GM18909 (cell line): ENCODE results near the gene UBE2J1.
A peak's percentile ranks its signal among the peaks of the same experiment; 100 is the strongest.
"Not testable (repeated sequence)": the region's sequence is repeated elsewhere in the genome, so short reads cannot be mapped to it uniquely, and the experiment has no call there.

Experiments used
- ATAC-seq: cut with Tn5 transposase; IDR thresholded peaks from one replicate; pipeline ENCODE4 v1.9.1; 2021; ENCODE audit warnings: mild to moderate bottlenecking; ENCODE audit not compliant: unreplicated experiment, poor library complexity

UBE2J1 gene

GRCh38 chr6:89323511-89323971 is 29.0 kb downstream of the UBE2J1 start:
- no peak for ATAC-seq

GRCh38 chr6:89321131-89321970 is 31.2 kb downstream of the UBE2J1 start:
- peak; percentile 55 for ATAC-seq

GRCh38 chr6:89320012-89320559 is 32.4 kb downstream of the UBE2J1 start:
- ATAC-seq, result no peak

DNA sequence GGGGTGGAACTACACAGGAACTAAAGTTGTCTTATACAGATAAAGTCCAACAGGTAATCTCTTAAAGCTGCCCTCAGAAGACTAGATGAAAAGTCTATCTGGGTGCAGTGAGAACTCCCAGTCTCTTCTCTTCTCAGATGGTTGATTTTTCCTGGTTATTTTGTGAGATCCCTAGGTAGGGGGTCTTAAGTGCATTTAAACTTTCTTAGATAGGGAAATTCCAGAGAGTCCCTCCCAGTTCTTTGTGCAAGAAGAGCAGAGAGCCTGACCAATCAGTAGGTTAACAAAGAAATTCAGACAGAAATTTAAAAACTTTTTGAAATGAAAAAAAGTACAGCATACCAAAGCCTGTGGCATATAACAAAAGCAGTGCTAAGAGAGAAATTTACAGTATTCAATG is 35.5 kb downstream of the UBE2J1 start:
- no peak for ATAC-seq

DNA sequence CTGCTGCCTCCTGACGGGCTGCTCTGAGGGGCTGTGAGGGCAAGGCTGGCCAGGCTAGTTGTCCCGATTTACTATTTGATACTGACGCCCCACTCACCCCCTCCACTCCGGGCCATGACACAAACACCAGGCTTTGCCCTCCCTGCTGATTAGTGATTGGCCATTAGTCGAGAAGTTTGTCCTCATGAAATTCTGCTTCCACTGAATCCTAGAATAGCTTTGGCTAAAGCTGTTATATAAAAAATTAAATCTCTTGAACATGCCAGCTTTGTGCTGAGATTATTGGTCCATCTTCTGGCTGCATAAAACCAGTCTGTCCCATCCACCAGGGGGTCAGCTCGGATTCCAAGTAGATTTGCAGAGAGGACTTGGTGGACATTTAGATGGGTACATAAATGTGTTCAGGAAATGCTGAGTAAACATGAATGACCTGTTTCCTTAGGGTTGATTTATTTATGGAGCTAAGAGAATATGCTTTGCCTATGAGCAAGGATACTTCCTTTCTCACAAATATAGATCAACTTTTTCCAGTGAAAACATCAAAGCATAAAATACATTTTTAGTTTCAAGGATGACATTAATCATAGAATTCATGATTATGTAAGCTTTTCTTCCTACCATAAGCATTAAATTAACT is 37.2 kb downstream of the UBE2J1 start, which contains the start of gene GABRR2:
Gene GABRR2, minus strand, starts transcription at position 51 of the 637 bp plus-strand sequence. CDS start 134 bp downstream, outside the sequence.
- no peak for ATAC-seq

- no peak for ATAC-seq
Observed at GRCh38 chr6:89314692-89315091, 37.8 kb downstream of the UBE2J1 start.

DNA sequence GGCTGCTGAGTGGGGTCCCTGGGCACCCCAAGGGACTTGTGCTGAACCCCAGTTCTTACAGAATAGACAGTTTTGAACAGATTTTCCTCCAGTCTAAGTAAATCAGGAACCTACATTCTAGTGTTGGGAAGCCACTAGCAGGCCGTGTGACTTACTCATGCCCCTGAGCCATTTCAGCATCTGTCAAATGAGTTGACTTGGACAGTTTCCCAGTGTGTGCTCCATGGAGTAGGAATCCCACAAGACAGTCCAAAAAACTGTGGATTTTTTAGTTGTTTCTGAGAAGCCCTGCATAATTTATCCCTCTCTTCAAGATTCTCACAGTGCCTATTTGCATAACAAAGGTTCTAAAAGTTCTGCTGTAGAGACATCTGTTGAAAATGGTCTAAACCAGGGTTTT is 39.5 kb downstream of the UBE2J1 start:
- no peak for ATAC-seq

GRCh38 chr6:89311853-89312531 is 40.5 kb downstream of the UBE2J1 start:
- ATAC-seq, result no peak

DNA sequence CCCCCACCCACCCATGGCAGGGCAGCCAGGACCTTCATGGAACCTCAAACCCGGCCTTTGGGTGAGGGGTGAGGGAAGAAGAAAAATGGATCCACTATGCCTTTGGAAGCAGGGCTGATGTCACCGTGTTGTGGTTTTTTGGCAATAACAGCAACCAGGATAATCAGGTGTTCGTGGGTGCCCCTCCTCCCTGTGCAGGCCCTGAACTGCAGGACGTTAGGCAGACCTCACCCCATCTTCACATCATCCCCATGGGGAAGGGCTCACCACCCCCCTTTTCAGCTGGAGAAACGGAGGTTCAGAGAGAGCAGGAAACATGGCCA is 41.0 kb downstream of the UBE2J1 start:
- no peak for ATAC-seq

DNA sequence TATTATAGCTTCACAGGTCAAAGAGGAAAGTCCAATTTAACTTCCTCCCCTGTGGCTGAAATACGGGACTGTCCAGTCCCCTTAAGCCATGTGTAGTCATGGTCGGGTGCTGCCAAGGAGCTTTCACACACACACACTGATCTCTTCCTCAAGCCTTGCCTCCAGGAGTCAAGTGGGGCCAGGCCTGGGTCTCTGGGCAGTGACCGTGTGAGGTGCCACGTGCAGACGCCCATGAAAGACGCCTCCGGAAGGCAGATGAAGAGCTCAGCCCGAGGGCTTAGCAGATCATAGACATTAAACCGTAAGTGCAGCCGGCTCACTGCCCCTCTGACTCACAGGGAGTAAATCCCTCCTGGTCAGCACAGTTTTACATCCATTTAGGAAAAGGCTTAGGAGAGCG is 41.6 kb downstream of the UBE2J1 start:
- ATAC-seq, result no peak

GRCh38 chr6:89308525-89309395 is 43.8 kb downstream of the UBE2J1 start:
- ATAC-seq, result no peak

- ATAC-seq, result not testable (repeated sequence)
Observed at GRCh38 chr6:89304517-89304916, 48.0 kb downstream of the UBE2J1 start.

DNA sequence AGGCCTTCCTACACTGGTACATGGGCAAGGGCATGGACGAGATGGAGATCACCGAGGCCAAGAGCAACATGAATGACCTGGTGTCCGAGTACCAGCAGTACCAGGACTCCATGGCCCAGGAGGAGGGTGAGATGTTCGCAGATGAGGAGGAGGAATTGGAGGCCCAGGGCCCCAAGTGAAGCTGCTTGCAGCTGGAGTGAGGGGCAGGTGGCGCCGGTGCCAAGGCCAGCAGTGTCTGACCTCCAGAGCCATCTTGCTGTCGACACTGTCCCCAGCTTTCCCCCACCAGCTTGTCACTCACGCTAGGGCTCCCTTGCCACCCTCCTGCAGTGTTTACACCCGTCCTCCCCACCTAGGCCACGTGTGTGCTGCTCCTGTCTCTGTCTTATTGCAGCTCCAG is 49.6 kb downstream of the UBE2J1 start:
- ATAC-seq, result no peak

GRCh38 chr6:89302195-89302770 is 50.2 kb downstream of the UBE2J1 start:
- ATAC-seq, result no peak

DNA sequence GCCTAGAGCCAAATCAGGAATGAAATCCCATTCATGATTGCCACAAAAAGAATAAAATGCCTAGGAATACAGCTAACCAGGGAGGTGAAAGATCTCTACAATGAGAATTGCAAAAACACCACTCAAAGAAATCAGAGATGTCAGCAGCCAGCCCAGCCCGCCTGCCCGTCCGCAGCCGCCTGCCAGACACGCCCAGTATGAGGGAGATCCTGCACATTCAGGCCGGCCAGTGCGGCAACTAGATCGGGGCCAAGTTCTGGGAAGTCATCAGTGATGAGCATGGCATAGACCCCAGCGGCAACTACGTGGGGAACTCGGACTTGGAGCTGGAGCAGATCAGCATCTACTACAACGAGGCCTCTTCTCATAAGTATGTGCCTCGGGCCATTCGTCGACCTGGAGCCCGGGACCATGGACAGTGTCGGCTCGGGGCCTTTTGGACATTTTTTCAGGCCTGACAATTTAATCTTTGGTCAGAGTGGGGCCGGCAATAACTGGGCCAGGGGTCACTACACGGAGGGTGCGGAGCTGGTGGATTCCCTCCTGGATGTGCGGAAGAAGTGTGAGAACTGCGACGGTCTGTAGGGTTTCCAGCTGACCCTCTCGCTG is 50.8 kb downstream of the UBE2J1 start:
- ATAC-seq, result no peak

DNA sequence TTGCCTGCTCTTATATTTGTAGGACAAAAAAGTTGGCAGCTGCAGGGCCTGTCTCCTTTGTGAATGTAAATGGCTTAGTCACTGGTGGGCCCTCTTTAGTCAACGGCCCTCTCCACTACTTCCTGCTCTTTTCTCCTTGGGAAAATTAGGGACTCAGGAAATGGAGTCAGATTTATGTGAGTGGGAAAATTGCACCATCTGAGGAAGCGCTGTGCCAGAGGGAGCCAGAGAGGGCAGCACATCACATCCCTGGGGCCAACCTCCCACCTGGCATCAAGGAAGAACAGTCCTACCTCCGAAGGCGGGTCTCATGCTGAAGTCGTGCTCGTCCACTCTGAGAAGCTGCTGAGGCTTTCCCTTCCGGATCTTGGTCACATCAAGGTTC is 53.1 kb downstream of the UBE2J1 start:
- ATAC-seq, result no peak

DNA sequence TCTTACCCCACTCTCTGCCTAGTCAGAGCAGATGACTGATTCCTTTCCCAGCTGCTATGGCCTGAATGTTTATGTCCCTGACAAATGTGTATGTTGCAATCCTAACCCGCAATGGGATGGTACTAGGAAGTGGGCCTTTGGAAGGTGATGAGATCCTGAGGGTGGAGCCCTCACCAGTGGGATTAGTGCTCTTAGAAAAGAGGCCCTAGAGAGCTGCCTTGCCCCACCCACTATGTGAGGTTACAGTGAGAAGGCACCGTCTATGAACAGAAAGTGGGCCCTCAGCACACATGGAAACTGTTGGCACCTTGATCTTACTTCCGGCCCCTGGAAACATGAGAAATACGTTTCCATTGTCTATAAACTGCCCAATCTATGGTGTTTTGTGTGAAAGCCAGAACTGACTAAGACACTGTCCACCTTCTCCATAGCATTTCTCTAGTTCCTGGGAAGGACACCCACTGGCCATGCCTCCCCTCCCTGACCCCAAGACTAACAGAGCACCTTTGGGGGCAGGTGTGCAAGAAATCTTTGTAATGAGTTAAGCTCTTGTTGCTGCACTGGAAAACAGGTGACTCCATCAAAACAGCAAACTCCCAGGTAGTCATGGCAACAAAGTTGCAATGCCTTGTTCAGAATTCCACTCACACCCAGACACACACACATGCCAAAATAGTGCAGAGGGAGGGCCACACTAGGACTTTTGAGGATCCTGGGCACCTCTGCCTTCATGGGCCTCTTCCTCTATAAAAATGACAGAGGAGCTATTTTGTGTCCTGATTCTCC is 53.6 kb downstream of the UBE2J1 start:
- ATAC-seq, result peak; percentile 60

GRCh38 chr6:89297695-89298351 is 54.7 kb downstream of the UBE2J1 start:
- ATAC-seq, result peak; percentile 92
